Right ventricle myocardium superior (tissue), 1 donor: Measurements from ENCODE around the gene TOMM6. TPM values are rescaled to one million over a fixed set of nuclear protein-coding genes. Genes with fewer than 3 reads are reported as not detected.
"Not testable (repeated sequence)": the region's sequence is repeated elsewhere in the genome, so short reads cannot be mapped to it uniquely, and the experiment has no call there.

ENCODE experiments used
- ATAC-seq: fragments of 200-7000 bp; cut with Tn5 transposase; one replicate; pipeline ENCODE4 v1.9.1; 2020; ENCODE audit warnings: mild to moderate bottlenecking; ENCODE audit not compliant: poor library complexity
- DNase-seq: peaks from one replicate; pipeline ENCODE4 v3.0.0-alpha.2; 2020
- intact Hi-C: fragments of 100-400 bp; cut with DNase I; formaldehyde crosslinking; loops from one replicate; pipeline ENCODE4 v1.11.2; 2022
- total RNA-seq: library from RNA; stranded (reverse); fragmentation: NEBNext Ultra II Directional; extraction: Animal tissue kit (Norgen Biotek cat#: 25700); gene quantifications from one replicate; pipeline ENCODE4 v1.2.1, GENCODE V29; 2021
- donor health status: DM: no; HTN: yes; CAD: no; lungs with severe emphysema.

Gene TOMM6
- total RNA-seq, 1 donor from 2014 or later: 218 TPM

DNA sequence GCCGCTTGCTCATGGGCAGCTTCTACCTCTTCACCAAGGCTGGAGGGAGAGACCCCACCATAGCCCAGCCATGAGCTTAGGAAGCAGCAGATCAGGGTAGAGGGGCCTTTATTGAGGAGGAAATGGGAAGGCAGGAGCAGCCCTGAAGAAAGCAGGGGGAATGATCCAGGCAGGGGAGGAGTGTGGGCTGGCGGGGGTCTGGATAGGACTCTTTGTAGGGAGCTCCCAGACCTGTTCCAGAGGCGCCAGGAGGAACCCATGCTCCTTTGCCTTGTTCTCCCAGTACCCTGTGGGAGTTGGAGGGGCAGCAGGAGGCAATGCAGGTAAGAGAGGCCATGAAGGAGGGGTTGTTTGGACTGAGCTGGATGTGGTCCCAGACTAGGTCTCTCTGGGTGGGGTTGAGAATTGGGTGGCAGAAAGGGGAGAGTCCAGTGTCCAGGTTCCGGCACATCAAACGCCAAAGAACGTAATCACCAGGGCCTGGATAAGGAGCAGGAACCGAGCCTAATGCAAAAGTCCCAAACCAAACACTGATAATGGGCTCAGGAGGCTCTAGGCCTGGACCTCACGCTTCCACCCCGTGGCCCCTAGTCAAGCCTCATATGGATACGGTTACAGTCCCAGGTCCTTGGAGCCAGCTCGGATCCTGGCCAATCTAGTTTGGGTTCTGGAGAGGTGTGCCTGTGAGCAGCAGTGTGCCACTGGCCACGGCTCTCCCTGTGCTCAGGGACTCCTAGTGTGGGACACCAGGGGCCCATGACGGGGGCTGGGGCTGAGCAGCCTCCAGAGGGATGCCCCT lies 28.2 kb upstream of the TOMM6 start:
- DNase-seq (no peak), ATAC-seq (no peak)
- intact Hi-C loops: no loop called here

- DNase-seq (no peak), ATAC-seq (no peak)
- intact Hi-C loops: no loop called here
These were observed 27.5 kb upstream of the TOMM6 start for GRCh38 chr6:41759905-41760579.

- intact Hi-C loops: no loop called here
- ATAC-seq (no peak), DNase-seq (no peak)
These were observed 24.0 kb upstream of the TOMM6 start for GRCh38 chr6:41763470-41763869.

- ATAC-seq, intact Hi-C loops: not testable (repeated sequence)
- DNase-seq: peak; percentile 4
These were observed 21.3 kb upstream of the TOMM6 start for GRCh38 chr6:41766043-41766664.

- ATAC-seq: peak; percentile 86
- intact Hi-C loops: no loop called here
- DNase-seq: peak; percentile 57
These were observed 20.2 kb upstream of the TOMM6 start for GRCh38 chr6:41767112-41767833.

DNA sequence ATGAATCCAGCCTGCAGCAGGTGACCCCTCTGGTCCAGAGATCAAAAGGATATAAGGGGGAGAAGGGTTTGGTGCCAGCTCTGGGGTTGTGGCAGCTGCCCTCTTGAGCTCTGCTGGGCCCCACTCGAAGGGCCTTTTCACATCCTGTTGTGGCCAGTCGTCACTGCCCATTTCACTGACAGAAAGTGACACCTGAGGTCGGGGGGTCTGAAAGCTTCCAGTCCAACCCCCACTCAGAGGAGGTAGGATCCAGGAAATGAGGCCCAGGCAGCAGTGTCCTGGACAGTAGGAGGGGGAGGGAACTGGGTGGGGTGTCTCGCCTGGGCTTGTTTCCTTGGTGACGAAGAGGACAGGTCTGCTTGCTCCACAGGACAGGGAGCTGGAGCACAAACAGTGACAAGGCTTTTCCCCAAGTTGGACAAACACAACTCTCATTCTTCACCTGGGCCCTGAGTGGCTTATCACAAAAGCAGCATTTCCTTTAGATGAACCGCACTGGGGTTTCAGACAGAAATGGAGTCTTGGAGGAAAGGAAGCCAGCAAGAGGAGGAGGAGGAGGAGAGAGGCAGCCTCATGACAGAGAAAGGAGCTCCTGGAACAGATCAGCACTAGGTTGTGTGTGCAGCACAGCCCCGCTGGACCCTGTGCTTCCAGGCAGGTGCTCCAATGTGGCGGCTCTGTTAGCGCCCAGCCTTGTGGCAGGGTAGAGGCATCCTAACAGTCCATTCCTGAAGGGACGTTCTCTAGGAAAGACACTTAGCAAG lies 18.8 kb upstream of the TOMM6 start:
- peak; percentile 6 for ATAC-seq
- intact Hi-C loops: no loop called here
- peak; percentile 36 for DNase-seq

- intact Hi-C loops: no loop called here
- ATAC-seq: no peak
These were observed 18.1 kb upstream of the TOMM6 start for GRCh38 chr6:41769376-41769775.

DNA sequence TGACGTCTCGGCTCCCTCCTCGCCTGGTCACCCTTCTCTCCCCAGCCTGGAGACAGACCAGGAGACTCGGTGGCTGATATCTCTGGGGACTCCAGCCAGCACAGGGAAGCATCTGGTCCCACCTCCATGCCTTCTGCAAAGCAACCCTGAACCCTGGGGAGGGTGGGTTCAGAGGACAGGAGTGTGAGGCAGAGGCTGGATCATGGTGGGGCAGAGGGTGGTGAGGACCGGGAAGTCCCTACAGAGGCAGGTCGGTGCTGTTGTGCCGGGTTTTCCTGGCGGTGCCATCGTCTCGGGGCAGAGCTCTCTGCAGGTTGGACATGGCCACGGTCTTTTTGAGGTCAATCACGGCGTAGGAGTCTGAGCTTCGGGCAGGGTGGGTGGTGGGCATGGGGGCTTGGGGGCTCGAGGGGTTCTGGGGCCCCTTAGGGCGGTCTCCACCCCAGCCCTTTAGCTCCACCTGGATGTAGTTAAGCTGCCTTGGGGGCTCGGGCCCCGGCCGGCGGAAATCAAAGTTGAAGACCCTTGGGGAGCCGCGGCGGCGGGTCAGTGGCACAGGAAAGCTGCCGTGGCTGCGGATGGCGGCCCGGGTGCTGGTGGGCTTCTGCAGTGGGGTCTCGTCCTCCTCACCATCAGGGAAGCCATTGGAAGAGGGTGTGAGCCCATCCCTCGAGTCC lies 17.0 kb upstream of the TOMM6 start:
- no peak for ATAC-seq
- intact Hi-C loops: loop anchor here (10.0 kb wide), 2 partner anchors 166 to 394 kb away; no protein-coding TSS in a partner anchor
- DNase-seq: peak; percentile 36

More at GRCh38 chr6:41769376-41769775, 18.1 kb upstream of the TOMM6 start:
- peak; percentile 9 for DNase-seq

- intact Hi-C loops: loop anchor here (10.0 kb wide), 2 partner anchors 167 to 393 kb away; no protein-coding TSS in a partner anchor
- no peak for ATAC-seq
- peak; percentile 31 for DNase-seq
These were observed 16.2 kb upstream of the TOMM6 start for GRCh38 chr6:41771058-41771983.

- DNase-seq (peak; percentile 26), ATAC-seq (no peak)
- intact Hi-C loops: loop anchor here (5.0 to 10.0 kb wide), 3 partner anchors 170 to 390 kb away; no protein-coding TSS in a partner anchor
These were observed 12.7 kb upstream of the TOMM6 start for GRCh38 chr6:41774841-41775240.

- no peak for ATAC-seq
- intact Hi-C loops: loop anchor here (5.0 to 10.0 kb wide), 3 partner anchors 171 to 389 kb away; no protein-coding TSS in a partner anchor
- peak; percentile 30 for DNase-seq
These were observed 12.1 kb upstream of the TOMM6 start for GRCh38 chr6:41775293-41775882.

DNA sequence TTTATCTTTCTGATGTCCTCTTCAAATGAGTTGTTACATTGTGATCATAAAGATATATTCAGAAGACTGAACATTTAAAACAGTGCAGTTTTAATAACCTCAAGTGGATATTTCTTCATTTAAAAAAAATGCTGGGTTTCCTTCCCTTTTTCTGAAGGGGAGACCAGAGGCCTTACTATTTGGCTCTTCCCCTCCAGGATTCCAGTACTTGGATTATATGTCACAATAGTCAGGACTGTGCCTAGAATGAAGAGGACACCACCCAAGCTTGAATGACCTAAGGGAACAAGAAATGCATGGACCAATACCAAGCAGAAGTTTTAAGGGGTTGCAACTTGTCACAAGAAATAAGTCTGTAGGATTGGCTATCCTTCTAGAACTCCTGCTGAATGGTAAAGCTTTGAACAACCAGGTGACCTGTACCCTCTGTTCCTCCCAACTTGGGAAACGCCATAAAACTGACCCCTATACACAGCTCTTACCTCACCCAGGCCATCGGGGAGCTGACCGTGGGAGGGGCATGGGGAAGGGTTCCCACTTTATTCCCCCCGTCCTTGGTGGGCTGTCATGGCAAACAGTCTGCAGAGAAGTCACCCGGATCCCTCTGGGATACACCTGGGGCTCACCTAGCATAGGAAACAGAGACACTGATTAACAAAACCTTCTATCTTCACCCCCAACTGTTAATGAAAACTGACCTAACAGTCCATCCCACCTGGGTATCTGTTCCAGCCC lies 9.8 kb upstream of the TOMM6 start:
- intact Hi-C loops: loop anchor here (5.0 to 10.0 kb wide), 3 partner anchors 173 to 387 kb away; no protein-coding TSS in a partner anchor
- ATAC-seq (no peak), DNase-seq (no peak)

DNA sequence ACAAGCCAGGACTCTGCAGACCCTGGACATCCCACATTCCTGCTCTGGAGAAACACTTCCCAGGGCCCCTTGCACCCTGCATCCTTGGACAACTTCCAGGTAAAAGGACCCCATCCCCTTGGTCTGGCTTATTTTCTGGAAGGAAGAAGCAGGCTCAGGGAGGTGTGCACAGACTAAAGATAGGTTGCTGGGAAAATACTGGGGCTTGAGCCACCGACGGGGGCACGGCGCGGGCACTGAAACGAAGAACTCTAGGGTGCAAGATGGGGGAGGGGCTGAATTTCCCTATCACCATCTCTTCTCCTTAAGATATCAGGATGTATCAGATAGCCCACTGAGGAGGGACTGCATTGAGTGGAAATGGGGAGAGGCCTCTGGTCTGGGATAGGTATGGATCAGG lies 8.6 kb upstream of the TOMM6 start:
- intact Hi-C loops: loop anchor here (5.0 to 10.0 kb wide), 3 partner anchors 174 to 386 kb away; no protein-coding TSS in a partner anchor
- no peak for DNase-seq
- no peak for ATAC-seq

- ATAC-seq (no peak), DNase-seq (no peak)
- intact Hi-C loops: loop anchor here (5.0 to 10.0 kb wide), 3 partner anchors 175 to 385 kb away; no protein-coding TSS in a partner anchor
These were observed 8.2 kb upstream of the TOMM6 start for GRCh38 chr6:41779336-41779735.
